Adrenal gland (tissue), 5 donors: ENCODE results near the gene CDH4.

Experiments
- POLR2A ChIP-seq, 2 donors: fragments of 450-650 bp; IDR thresholded peaks; one replicate each; pipeline ENCODE4 v1.6.1; 2017; ENCODE audit warnings: antibody characterized with exemption in 2 of 2, mild to moderate bottlenecking in 2 of 2, moderate library complexity in 1 of 2
- TF ChIP-seq, protein P1 (sequence below), 6 experiments: fragments of 450-650 bp in 4 of 6; fragments of 200-600 bp in 2 of 6; sonication (generic) in 1 of 6; IDR thresholded peaks; 1 replicate in 5 of 6; 2 replicates in 1 of 6; pipeline versions ENCODE4 v1.5.1 to v1.8.0; 2016 to 2021; ENCODE audit warnings: antibody characterized with exemption in 6 of 6, mild to moderate bottlenecking in 2 of 6, moderate library complexity in 1 of 6
- donor health status: DM: no; HTN: no; CAD: no.

DNA sequence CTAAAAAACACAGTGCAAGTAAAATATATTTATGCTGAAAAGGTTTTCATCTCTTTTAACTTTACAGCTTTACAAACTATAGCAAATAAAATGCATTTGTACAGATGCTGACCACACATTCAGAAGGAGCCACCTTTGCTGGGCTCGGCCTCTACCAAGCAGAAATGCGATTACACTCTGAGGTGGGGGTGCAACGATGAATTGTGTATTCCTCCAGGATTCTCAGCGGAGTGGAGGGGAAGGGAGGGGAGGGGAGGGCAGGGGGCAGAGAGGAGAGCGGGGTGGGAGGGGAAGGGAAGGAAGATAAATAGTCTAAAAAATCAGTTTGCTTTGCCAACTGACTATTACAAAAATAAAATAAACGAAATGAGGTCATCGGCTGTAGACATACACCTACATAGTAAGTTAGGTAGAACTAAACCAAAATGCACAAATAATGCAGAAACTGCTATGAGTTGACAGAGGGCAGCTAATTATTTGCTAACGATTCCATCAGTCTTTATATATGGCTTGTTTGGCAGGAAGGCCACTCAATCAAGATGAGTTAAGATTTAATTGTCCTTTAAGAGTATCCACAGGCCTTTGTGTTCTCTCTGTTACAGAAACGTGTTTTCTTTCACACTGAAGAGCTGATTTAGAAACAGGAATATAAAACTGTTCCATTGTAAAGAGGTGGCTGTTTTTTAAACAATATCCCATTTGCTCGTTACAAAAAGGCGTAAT, 723.5 kb downstream of the CDH4 start:
- TF ChIP-seq, protein P1, sequence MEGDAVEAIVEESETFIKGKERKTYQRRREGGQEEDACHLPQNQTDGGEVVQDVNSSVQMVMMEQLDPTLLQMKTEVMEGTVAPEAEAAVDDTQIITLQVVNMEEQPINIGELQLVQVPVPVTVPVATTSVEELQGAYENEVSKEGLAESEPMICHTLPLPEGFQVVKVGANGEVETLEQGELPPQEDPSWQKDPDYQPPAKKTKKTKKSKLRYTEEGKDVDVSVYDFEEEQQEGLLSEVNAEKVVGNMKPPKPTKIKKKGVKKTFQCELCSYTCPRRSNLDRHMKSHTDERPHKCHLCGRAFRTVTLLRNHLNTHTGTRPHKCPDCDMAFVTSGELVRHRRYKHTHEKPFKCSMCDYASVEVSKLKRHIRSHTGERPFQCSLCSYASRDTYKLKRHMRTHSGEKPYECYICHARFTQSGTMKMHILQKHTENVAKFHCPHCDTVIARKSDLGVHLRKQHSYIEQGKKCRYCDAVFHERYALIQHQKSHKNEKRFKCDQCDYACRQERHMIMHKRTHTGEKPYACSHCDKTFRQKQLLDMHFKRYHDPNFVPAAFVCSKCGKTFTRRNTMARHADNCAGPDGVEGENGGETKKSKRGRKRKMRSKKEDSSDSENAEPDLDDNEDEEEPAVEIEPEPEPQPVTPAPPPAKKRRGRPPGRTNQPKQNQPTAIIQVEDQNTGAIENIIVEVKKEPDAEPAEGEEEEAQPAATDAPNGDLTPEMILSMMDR (IDR thresholded peaks at IDR 0.05), result no peak
- no peak for TF ChIP-seq POLR2A (IDR thresholded peaks at IDR 0.05)
